ENCODE measurements around the gene DLK2. TPM values are rescaled to one million over a fixed set of nuclear protein-coding genes. Genes with fewer than 3 reads are reported as not detected.

Gene DLK2
- total and polyA plus RNA-seq, 4 experiments from 2014 or later: 0.33 to 1.4 (median 0.87) TPM

- peaks cover 0 to 13% of the 10 kb centered on the region in 2 donors for H3K36me3 Mint-ChIP-seq
- no peak for DNase-seq
- H3K27ac Mint-ChIP-seq: peak overlapping the region in 3 of 7 donors; percentile 61 to 73 (median 64)
- H3K27ac ChIP-seq (ENCODE audit: low read depth, low read length): no peak overlapping the region
- CTCF ChIA-PET (ENCODE audit: partially characterized antibody): interaction anchor here (1.5 kb wide), 1 partner anchor 32 kb away, joined by 5 read pairs; no protein-coding TSS in a partner anchor
- H3K9me3 ChIP-seq (ENCODE audit: control insufficient read depth in 1 of 2, low read length in 2 of 2): no peaks in the 10 kb centered on the region
- H3K4me1 ChIP-seq (ENCODE audit: insufficient read depth, low read length): peaks cover 27% of the 10 kb centered on the region
- POLR2A ChIA-PET (ENCODE audit: partially characterized antibody): no interaction called here
- H3K27me3 Mint-ChIP-seq: peaks cover 0 to 1% of the 10 kb centered on the region in 2 donors
- no peaks in the 10 kb centered on the region for H3K9me3 Mint-ChIP-seq
- intact Hi-C loops (cut with micrococcal nuclease): no loop called here
- H3K4me3 ChIP-seq (ENCODE audit: low read length in 2 of 2): no peak overlapping the region
- H3K4me1 Mint-ChIP-seq: peaks cover 29 to 37% (median 33%) of the 10 kb centered on the region in 4 donors
- no peaks in the 10 kb centered on the region for H3K36me3 ChIP-seq (ENCODE audit: insufficient read depth, low read length)
- H3K4me3 Mint-ChIP-seq: no peak overlapping the region
- no peaks in the 10 kb centered on the region for H3K27me3 ChIP-seq (ENCODE audit: insufficient read depth, low read length)
Measured at GRCh38 chr6:43475516-43475915, 20.2 kb upstream of the DLK2 start.

GRCh38 chr6:43472515-43472914 is 17.2 kb upstream of the DLK2 start:
- CTCF ChIA-PET (ENCODE audit: partially characterized antibody): no interaction called here
- POLR2A ChIA-PET (ENCODE audit: partially characterized antibody): no interaction called here
- Mint-ChIP-seq H3K4me3 (no peak overlapping the region), H3K4me1 (peaks cover 8 to 11% (median 10%) of the 10 kb centered on the region in 4 donors), H3K27me3 (peaks cover 7 to 14% of the 10 kb centered on the region in 2 donors), H3K36me3 (peaks cover 0 to 6% of the 10 kb centered on the region in 2 donors), H3K27ac (no peak overlapping the region), H3K9me3 (no peaks in the 10 kb centered on the region)
- DNase-seq: no peak
- H3K4me1 ChIP-seq (ENCODE audit: insufficient read depth, low read length): peaks cover 7% of the 10 kb centered on the region
- H3K36me3 ChIP-seq (ENCODE audit: insufficient read depth, low read length): no peaks in the 10 kb centered on the region
- no peaks in the 10 kb centered on the region for H3K9me3 ChIP-seq (ENCODE audit: control insufficient read depth in 1 of 2, low read length in 2 of 2)
- no peak overlapping the region for H3K4me3 ChIP-seq (ENCODE audit: low read length in 2 of 2)
- no peaks in the 10 kb centered on the region for H3K27me3 ChIP-seq (ENCODE audit: insufficient read depth, low read length)
- no peak overlapping the region for H3K27ac ChIP-seq (ENCODE audit: low read depth, low read length)
- intact Hi-C loops (cut with micrococcal nuclease): no loop called here

- Mint-ChIP-seq H3K27me3 (peaks cover 9 to 22% of the 10 kb centered on the region in 2 donors), H3K9me3 (peaks cover 0 to 2% (median 0%) of the 10 kb centered on the region in 8 donors), H3K4me3 (no peak overlapping the region), H3K36me3 (no peaks in the 10 kb centered on the region), H3K4me1 (peaks cover 0 to under 1% (median 0%) of the 10 kb centered on the region in 4 donors), H3K27ac (no peak overlapping the region)
- Histone ChIP-seq H3K4me3 (ENCODE audit: low read length in 2 of 2) (no peak overlapping the region), H3K9me3 (ENCODE audit: control insufficient read depth in 1 of 2, low read length in 2 of 2) (no peaks in the 10 kb centered on the region), H3K36me3 (ENCODE audit: insufficient read depth, low read length) (no peaks in the 10 kb centered on the region), H3K27me3 (ENCODE audit: insufficient read depth, low read length) (no peaks in the 10 kb centered on the region), H3K27ac (ENCODE audit: low read depth, low read length) (no peak overlapping the region), H3K4me1 (ENCODE audit: insufficient read depth, low read length) (no peaks in the 10 kb centered on the region)
- CTCF ChIA-PET (ENCODE audit: partially characterized antibody): interaction anchor here (0.7 to 1.3 kb wide), 6 partner anchors 8 to 36 kb away, joined by 3 to 5 read pairs (median 3); no protein-coding TSS in a partner anchor
- no peak for DNase-seq
- POLR2A ChIA-PET (ENCODE audit: partially characterized antibody): no interaction called here
- intact Hi-C loops (cut with micrococcal nuclease): no loop called here
Measured at GRCh38 chr6:43471399-43471798, 16.1 kb upstream of the DLK2 start.

GRCh38 chr6:43469947-43470346 is 14.6 kb upstream of the DLK2 start:
- CTCF ChIA-PET (ENCODE audit: partially characterized antibody): interaction anchor here (0.7 to 1.1 kb wide), 2 partner anchors 36 to 43 kb away, joined by 3 read pairs; partner anchors contain the start of gene ABCC10
- Histone ChIP-seq H3K4me3 (ENCODE audit: low read length in 2 of 2) (no peak overlapping the region), H3K36me3 (ENCODE audit: insufficient read depth, low read length) (no peaks in the 10 kb centered on the region), H3K4me1 (ENCODE audit: insufficient read depth, low read length) (no peaks in the 10 kb centered on the region), H3K9me3 (ENCODE audit: control insufficient read depth in 1 of 2, low read length in 2 of 2) (no peaks in the 10 kb centered on the region), H3K27ac (ENCODE audit: low read depth, low read length) (no peak overlapping the region), H3K27me3 (ENCODE audit: insufficient read depth, low read length) (no peaks in the 10 kb centered on the region)
- H3K27ac Mint-ChIP-seq: no peak overlapping the region
- DNase-seq: no peak
- H3K27me3 Mint-ChIP-seq: peaks cover 12 to 22% of the 10 kb centered on the region in 2 donors
- H3K4me3 Mint-ChIP-seq: no peak overlapping the region
- intact Hi-C loops (cut with micrococcal nuclease): no loop called here
- POLR2A ChIA-PET (ENCODE audit: partially characterized antibody): no interaction called here
- no peaks in the 10 kb centered on the region for H3K4me1 Mint-ChIP-seq
- H3K36me3 Mint-ChIP-seq: no peaks in the 10 kb centered on the region
- peaks cover 0 to 2% (median 0%) of the 10 kb centered on the region in 8 donors for H3K9me3 Mint-ChIP-seq

GRCh38 chr6:43468748-43469681 is 13.7 kb upstream of the DLK2 start:
- no peaks in the 10 kb centered on the region for H3K27me3 ChIP-seq (ENCODE audit: insufficient read depth, low read length)
- H3K27me3 Mint-ChIP-seq: peaks cover 12 to 22% of the 10 kb centered on the region in 2 donors
- H3K9me3 ChIP-seq (ENCODE audit: control insufficient read depth in 1 of 2, low read length in 2 of 2): no peaks in the 10 kb centered on the region
- DNase-seq: no peak
- peaks cover 0 to 2% (median 0%) of the 10 kb centered on the region in 8 donors for H3K9me3 Mint-ChIP-seq
- no peak overlapping the region for H3K4me3 ChIP-seq (ENCODE audit: low read length in 2 of 2)
- intact Hi-C loops (cut with micrococcal nuclease): no loop called here
- no peaks in the 10 kb centered on the region for H3K4me1 Mint-ChIP-seq
- ChIA-PET CTCF (ENCODE audit: partially characterized antibody) (interaction anchor here (0.7 to 1.8 kb wide), 3 partner anchors 37 to 42 kb away, joined by 3 to 5 read pairs (median 3); partner anchors contain the start of gene ABCC10), POLR2A (ENCODE audit: partially characterized antibody) (no interaction called here)
- H3K4me3 Mint-ChIP-seq: no peak overlapping the region
- no peak overlapping the region for H3K27ac ChIP-seq (ENCODE audit: low read depth, low read length)
- no peaks in the 10 kb centered on the region for H3K36me3 ChIP-seq (ENCODE audit: insufficient read depth, low read length)
- H3K4me1 ChIP-seq (ENCODE audit: insufficient read depth, low read length): no peaks in the 10 kb centered on the region
- H3K36me3 Mint-ChIP-seq: no peaks in the 10 kb centered on the region
- H3K27ac Mint-ChIP-seq: no peak overlapping the region

GRCh38 chr6:43468240-43468639 is 12.9 kb upstream of the DLK2 start:
- CTCF ChIA-PET (ENCODE audit: partially characterized antibody): interaction anchor here (1.8 kb wide), 1 partner anchor 38 kb away, joined by 5 read pairs; no protein-coding TSS in a partner anchor
- H3K36me3 ChIP-seq (ENCODE audit: insufficient read depth, low read length): no peaks in the 10 kb centered on the region
- Mint-ChIP-seq H3K4me3 (no peak overlapping the region), H3K27ac (no peak overlapping the region), H3K9me3 (peaks cover 0 to 2% (median 0%) of the 10 kb centered on the region in 8 donors), H3K27me3 (peaks cover 12 to 22% of the 10 kb centered on the region in 2 donors), H3K36me3 (no peaks in the 10 kb centered on the region), H3K4me1 (no peaks in the 10 kb centered on the region)
- H3K9me3 ChIP-seq (ENCODE audit: control insufficient read depth in 1 of 2, low read length in 2 of 2): no peaks in the 10 kb centered on the region
- H3K27me3 ChIP-seq (ENCODE audit: insufficient read depth, low read length): no peaks in the 10 kb centered on the region
- intact Hi-C loops (cut with micrococcal nuclease): no loop called here
- DNase-seq: no peak
- POLR2A ChIA-PET (ENCODE audit: partially characterized antibody): no interaction called here
- H3K27ac ChIP-seq (ENCODE audit: low read depth, low read length): no peak overlapping the region
- H3K4me1 ChIP-seq (ENCODE audit: insufficient read depth, low read length): no peaks in the 10 kb centered on the region
- H3K4me3 ChIP-seq (ENCODE audit: low read length in 2 of 2): no peak overlapping the region

GRCh38 chr6:43467752-43468151 is 12.4 kb upstream of the DLK2 start:
- Mint-ChIP-seq H3K4me3 (no peak overlapping the region), H3K9me3 (peaks cover 0 to 2% (median 0%) of the 10 kb centered on the region in 8 donors)
- CTCF ChIA-PET (ENCODE audit: partially characterized antibody): interaction anchor here (1.3 to 1.8 kb wide), 2 partner anchors 10 to 39 kb away, joined by 3 to 5 read pairs; partner anchors contain the start of gene TJAP1

More at GRCh38 chr6:43467752-43468151, 12.4 kb upstream of the DLK2 start:
- no peaks in the 10 kb centered on the region for H3K9me3 ChIP-seq (ENCODE audit: control insufficient read depth in 1 of 2, low read length in 2 of 2)
- peaks cover 14 to 22% of the 10 kb centered on the region in 2 donors for H3K27me3 Mint-ChIP-seq
- no peak overlapping the region for H3K4me3 ChIP-seq (ENCODE audit: low read length in 2 of 2)
- H3K36me3 ChIP-seq (ENCODE audit: insufficient read depth, low read length): no peaks in the 10 kb centered on the region
- no peaks in the 10 kb centered on the region for H3K4me1 ChIP-seq (ENCODE audit: insufficient read depth, low read length)
- H3K36me3 Mint-ChIP-seq: no peaks in the 10 kb centered on the region
- no peaks in the 10 kb centered on the region for H3K27me3 ChIP-seq (ENCODE audit: insufficient read depth, low read length)
- H3K27ac ChIP-seq (ENCODE audit: low read depth, low read length): no peak overlapping the region
- intact Hi-C loops (cut with micrococcal nuclease): no loop called here
- no peaks in the 10 kb centered on the region for H3K4me1 Mint-ChIP-seq
- no peak overlapping the region for H3K27ac Mint-ChIP-seq
- POLR2A ChIA-PET (ENCODE audit: partially characterized antibody): no interaction called here
- no peak for DNase-seq
